ENCODE measurements around the gene GULP1. TPM values are rescaled to one million over a fixed set of nuclear protein-coding genes. Genes with fewer than 3 reads are reported as not detected.

The GULP1 gene
- polyA plus RNA-seq, 4 donors: 51.7 to 77.3 (median 64.6) TPM

GRCh38 chr2:188322569-188323551 is 31.2 kb downstream of the GULP1 start:
- no peak for DNase-seq (ENCODE audit: low read depth in 4 of 4, low spot score in 3 of 4)

GRCh38 chr2:188324067-188324466 is 32.4 kb downstream of the GULP1 start:
- DNase-seq (ENCODE audit: low read depth in 4 of 4, low spot score in 3 of 4): no peak

- DNase-seq (ENCODE audit: low read depth in 4 of 4, low spot score in 3 of 4): no peak
These were observed 34.6 kb downstream of the GULP1 start for GRCh38 chr2:188326290-188326668.

- DNase-seq (ENCODE audit: low read depth in 4 of 4, low spot score in 3 of 4): no peak
These were observed 35.1 kb downstream of the GULP1 start for GRCh38 chr2:188326669-188327301.

- DNase-seq (ENCODE audit: low read depth in 4 of 4, low spot score in 3 of 4): no peak
These were observed 36.0 kb downstream of the GULP1 start for GRCh38 chr2:188327518-188328213.

- no peak for DNase-seq (ENCODE audit: low read depth in 4 of 4, low spot score in 3 of 4)
These were observed 36.7 kb downstream of the GULP1 start for GRCh38 chr2:188328419-188328818.

GRCh38 chr2:188330316-188331053 is 38.8 kb downstream of the GULP1 start:
- DNase-seq (ENCODE audit: low read depth in 4 of 4, low spot score in 3 of 4): no peak

GRCh38 chr2:188332619-188333018 is 40.9 kb downstream of the GULP1 start:
- no peak for DNase-seq (ENCODE audit: low read depth in 4 of 4, low spot score in 3 of 4)

GRCh38 chr2:188333751-188334524 is 42.3 kb downstream of the GULP1 start:
- DNase-seq (ENCODE audit: low read depth in 4 of 4, low spot score in 3 of 4): no peak

- no peak for DNase-seq (ENCODE audit: low read depth in 4 of 4, low spot score in 3 of 4)
These were observed 46.8 kb downstream of the GULP1 start for GRCh38 chr2:188338463-188338862.

GRCh38 chr2:188340257-188340656 is 48.6 kb downstream of the GULP1 start:
- DNase-seq (ENCODE audit: low read depth in 4 of 4, low spot score in 3 of 4): no peak

GRCh38 chr2:188345020-188345419 is 53.3 kb downstream of the GULP1 start:
- no peak for DNase-seq (ENCODE audit: low read depth in 4 of 4, low spot score in 3 of 4)

- no peak for DNase-seq (ENCODE audit: low read depth in 4 of 4, low spot score in 3 of 4)
These were observed 53.8 kb downstream of the GULP1 start for GRCh38 chr2:188345426-188345825.

GRCh38 chr2:188345831-188346458 is 54.3 kb downstream of the GULP1 start:
- DNase-seq (ENCODE audit: low read depth in 4 of 4, low spot score in 3 of 4): no peak

GRCh38 chr2:188349019-188349418 is 57.3 kb downstream of the GULP1 start:
- no peak for DNase-seq (ENCODE audit: low read depth in 4 of 4, low spot score in 3 of 4)

- DNase-seq (ENCODE audit: low read depth in 4 of 4, low spot score in 3 of 4): no peak
These were observed 61.6 kb downstream of the GULP1 start for GRCh38 chr2:188353282-188353681.

- no peak for DNase-seq (ENCODE audit: low read depth in 4 of 4, low spot score in 3 of 4)
These were observed 69.0 kb downstream of the GULP1 start for GRCh38 chr2:188360485-188361263.

- no peak for DNase-seq (ENCODE audit: low read depth in 4 of 4, low spot score in 3 of 4)
These were observed 72.5 kb downstream of the GULP1 start for GRCh38 chr2:188364033-188364630.

Data from left renal pelvis (tissue), 4 donors.